Panc1 (cell line): ENCODE measurements around the gene ARAF. TPM values are rescaled to one million over a fixed set of nuclear protein-coding genes. Genes with fewer than 3 reads are reported as not detected.
A peak's percentile ranks its signal among the peaks of the same experiment; 100 is the strongest.

Experiments
- ATAC-seq: fragments of 200-7000 bp; cut with Tn5 transposase; 2 replicates; pipeline ENCODE4 v1.9.1; 2020; ENCODE audit warnings: mild to moderate bottlenecking, moderate library complexity
- BruUV-seq: library from RNA; stranded (reverse); fragments of 400-500 nt; replicated peaks from 2 replicates; lab custom pipeline; 2021; lab: Mats Ljungman, UMichigan
- CTCF ChIA-PET: fragments of 300-600 bp; sonication (Branson Sonifier 250); formaldehyde crosslinking; loops from one replicate; lab custom pipeline; 2022; ENCODE audit warnings: antibody characterized with exemption; lab: Charles Lee
- POLR2A ChIA-PET: fragments of 300-600 bp; sonication (Branson Sonifier 250); formaldehyde crosslinking; loops from one replicate; lab custom pipeline; 2022; ENCODE audit warnings: antibody characterized with exemption; lab: Charles Lee
- DNase-seq: peaks from one replicate; pipeline ENCODE4 v3.0.0-alpha.2; 2010; ENCODE audit warnings: low read depth, low spot score
- H3K27ac ChIP-seq: 2 replicates; pipeline ENCODE4 v1.5.1; 2011; ENCODE audit warnings: mild to moderate bottlenecking, low read length, inconsistent platforms
- H3K27me3 ChIP-seq: fragments of 200-500 bp; sonication (Bioruptor generic); 2 replicates; pipeline ENCODE4 v1.6.0; 2014; ENCODE audit warnings: low read length, inconsistent platforms; ENCODE audit not compliant: control insufficient read depth, insufficient read depth
- H3K36me3 ChIP-seq: fragments of 200-500 bp; sonication (Bioruptor generic); 2 replicates; pipeline ENCODE4 v1.5.1; 2014; ENCODE audit warnings: inconsistent platforms, mild to moderate bottlenecking, low read length, moderate library complexity; ENCODE audit not compliant: control insufficient read depth, insufficient read depth
- H3K4me1 ChIP-seq: 2 replicates; pipeline ENCODE4 v1.5.1; 2011; ENCODE audit warnings: inconsistent platforms, mild to moderate bottlenecking, low read length, moderate library complexity; ENCODE audit not compliant: control insufficient read depth, insufficient read depth
- H3K4me3 ChIP-seq, 2 experiments: 2 replicates each; pipeline ENCODE4 v1.5.1; 2011 to 2012; ENCODE audit warnings: low read depth in 2 of 2, low read length in 2 of 2, mild to moderate bottlenecking in 2 of 2, inconsistent platforms in 1 of 2, moderate library complexity in 1 of 2
- H3K9me3 ChIP-seq: fragments of 200-500 bp; sonication (Bioruptor generic); 2 replicates; pipeline ENCODE4 v1.5.1; 2014; ENCODE audit warnings: low read depth, mild to moderate bottlenecking, inconsistent platforms, low read length, moderate library complexity; ENCODE audit not compliant: control insufficient read depth, insufficient read depth
- POLR2AphosphoS5 ChIP-seq: IDR thresholded peaks from 2 replicates; pipeline ENCODE4 v1.6.1; 2012; ENCODE audit warnings: mild to moderate bottlenecking, low read depth, low read length, moderate library complexity
- SIN3A ChIP-seq: IDR thresholded peaks from 2 replicates; pipeline ENCODE4 v1.6.1; 2012; ENCODE audit warnings: low read depth, mild to moderate bottlenecking, low read length, moderate library complexity, borderline replicate concordance; ENCODE audit not compliant: insufficient read depth
- TCF7L2 ChIP-seq: IDR thresholded peaks from 2 replicates; pipeline ENCODE4 v1.6.1; 2011; ENCODE audit warnings: mild to moderate bottlenecking, low read depth, low read length, inconsistent platforms
- in situ Hi-C: cut with HindIII; loops from 2 replicates; pipeline ENCODE4 v1.10.0; 2016; ENCODE audit warnings: low sequenced_read_pairs, low pct_unique_long_range_greater_than_20kb
- intact Hi-C: fragments of 100-400 bp; cut with micrococcal nuclease; formaldehyde crosslinking; loops from one replicate; pipeline ENCODE4 v1.10.0; 2022; ENCODE audit not compliant: unreplicated experiment
- total RNA-seq: library from RNA; stranded (reverse); gene quantifications from one replicate; pipeline ENCODE4 v1.2.1, GENCODE V29; 2021; ENCODE audit not compliant: unreplicated experiment
- TF ChIP-seq, protein P1 (sequence below): fragments of 450-650 bp; IDR thresholded peaks from 2 replicates; pipeline ENCODE4 v1.5.1; 2017; ENCODE audit warnings: mild to moderate bottlenecking
- TF ChIP-seq, protein P2 (sequence below), 2 experiments: IDR thresholded peaks; 2 replicates each; pipeline ENCODE4 v1.6.1; 2011 to 2012; ENCODE audit warnings: low read depth in 2 of 2, control low read depth in 1 of 2, low read length in 1 of 2, mild to moderate bottlenecking in 1 of 2, moderate library complexity in 1 of 2; ENCODE audit not compliant: insufficient read depth in 1 of 2

ARAF gene
- total RNA-seq, 1 experiment from 2014 or later: 87.9 TPM

DNA sequence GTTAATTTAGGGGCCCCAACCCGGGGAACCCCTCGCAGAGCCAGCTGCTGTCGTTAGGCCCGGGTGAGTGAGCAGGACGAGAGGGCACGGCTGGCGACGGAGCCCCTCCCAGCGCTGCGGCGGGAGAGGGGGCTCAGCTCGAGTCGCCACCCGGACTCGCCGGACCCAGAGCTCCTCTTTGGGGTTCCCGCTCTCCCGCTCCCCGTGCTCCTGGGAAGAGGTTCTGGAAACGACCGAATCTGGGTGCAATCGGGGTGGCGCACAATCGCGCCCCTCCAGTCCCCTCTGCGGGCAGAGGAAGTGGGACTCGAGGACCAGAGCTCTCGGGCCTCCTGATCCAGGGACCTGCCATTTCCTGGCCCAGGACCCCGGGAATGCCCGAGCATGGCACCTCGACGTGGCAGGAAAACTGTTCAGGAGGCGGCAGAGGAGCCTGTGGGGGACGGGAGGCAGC lies 37.3 kb upstream of the ARAF start:
- Histone ChIP-seq H3K4me1 (no peaks in the 10 kb centered on the region), H3K9me3 (no peaks in the 10 kb centered on the region), H3K4me3 (peak overlapping the region; percentile 51 to 62), H3K36me3 (no peaks in the 10 kb centered on the region), H3K27ac (no peak overlapping the region; the same call in 1 of the 2 replicates), H3K27me3 (no peaks in the 10 kb centered on the region)
- in situ Hi-C loops (no loop called here), intact Hi-C loops (loop anchor here (1.0 to 10.0 kb wide), 2 partner anchors 26 to 329 kb away; partner anchors contain the start of gene UBA1)
- no TSS peak for BruUV-seq
- TF ChIP-seq SIN3A: 0 out of 2 replicates have a peak, but pooled peaks have one; percentile 0
- TF ChIP-seq, protein P1, sequence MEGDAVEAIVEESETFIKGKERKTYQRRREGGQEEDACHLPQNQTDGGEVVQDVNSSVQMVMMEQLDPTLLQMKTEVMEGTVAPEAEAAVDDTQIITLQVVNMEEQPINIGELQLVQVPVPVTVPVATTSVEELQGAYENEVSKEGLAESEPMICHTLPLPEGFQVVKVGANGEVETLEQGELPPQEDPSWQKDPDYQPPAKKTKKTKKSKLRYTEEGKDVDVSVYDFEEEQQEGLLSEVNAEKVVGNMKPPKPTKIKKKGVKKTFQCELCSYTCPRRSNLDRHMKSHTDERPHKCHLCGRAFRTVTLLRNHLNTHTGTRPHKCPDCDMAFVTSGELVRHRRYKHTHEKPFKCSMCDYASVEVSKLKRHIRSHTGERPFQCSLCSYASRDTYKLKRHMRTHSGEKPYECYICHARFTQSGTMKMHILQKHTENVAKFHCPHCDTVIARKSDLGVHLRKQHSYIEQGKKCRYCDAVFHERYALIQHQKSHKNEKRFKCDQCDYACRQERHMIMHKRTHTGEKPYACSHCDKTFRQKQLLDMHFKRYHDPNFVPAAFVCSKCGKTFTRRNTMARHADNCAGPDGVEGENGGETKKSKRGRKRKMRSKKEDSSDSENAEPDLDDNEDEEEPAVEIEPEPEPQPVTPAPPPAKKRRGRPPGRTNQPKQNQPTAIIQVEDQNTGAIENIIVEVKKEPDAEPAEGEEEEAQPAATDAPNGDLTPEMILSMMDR: no peak
- POLR2A ChIA-PET: no interaction called here
- CTCF ChIA-PET: interaction anchor here (0.6 to 1.4 kb wide), 4 partner anchors 27 to 333 kb away, joined by 3 to 12 read pairs (median 6); no protein-coding TSS in a partner anchor
- ATAC-seq (peak; percentile 34), DNase-seq (no peak)

DNA sequence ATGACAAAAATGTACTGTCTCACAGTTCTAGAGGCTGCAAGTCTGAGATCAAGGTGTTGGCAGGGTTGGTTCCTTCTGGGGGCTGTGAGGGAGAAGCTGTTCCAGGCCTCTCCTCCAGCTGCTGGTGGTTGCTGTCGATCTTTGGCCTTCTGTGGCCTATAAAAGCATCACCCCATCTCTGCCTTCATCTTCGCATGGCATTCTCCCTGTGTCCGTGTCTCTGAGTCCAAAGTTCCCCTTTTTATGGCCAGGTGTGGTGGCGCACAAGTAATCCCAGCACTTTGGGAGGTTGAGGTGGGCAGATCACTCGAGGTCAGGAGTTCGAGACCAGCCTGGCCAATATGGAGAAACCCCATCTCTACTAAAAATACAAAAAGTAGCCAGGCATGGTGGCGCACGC lies 31.5 kb upstream of the ARAF start:
- intact Hi-C loops (loop anchor here (10.0 kb wide), 1 partner anchor 335 kb away; the partner anchor contains the start of gene UBA1), in situ Hi-C loops (no loop called here)
- no peak for ATAC-seq
- H3K4me1 ChIP-seq: no peaks in the 10 kb centered on the region
- H3K27me3 ChIP-seq: no peaks in the 10 kb centered on the region
- TF ChIP-seq TCF7L2: no peak
- no peak for TF ChIP-seq POLR2AphosphoS5
- TF ChIP-seq, protein P1: no peak
- TF ChIP-seq, protein P2, sequence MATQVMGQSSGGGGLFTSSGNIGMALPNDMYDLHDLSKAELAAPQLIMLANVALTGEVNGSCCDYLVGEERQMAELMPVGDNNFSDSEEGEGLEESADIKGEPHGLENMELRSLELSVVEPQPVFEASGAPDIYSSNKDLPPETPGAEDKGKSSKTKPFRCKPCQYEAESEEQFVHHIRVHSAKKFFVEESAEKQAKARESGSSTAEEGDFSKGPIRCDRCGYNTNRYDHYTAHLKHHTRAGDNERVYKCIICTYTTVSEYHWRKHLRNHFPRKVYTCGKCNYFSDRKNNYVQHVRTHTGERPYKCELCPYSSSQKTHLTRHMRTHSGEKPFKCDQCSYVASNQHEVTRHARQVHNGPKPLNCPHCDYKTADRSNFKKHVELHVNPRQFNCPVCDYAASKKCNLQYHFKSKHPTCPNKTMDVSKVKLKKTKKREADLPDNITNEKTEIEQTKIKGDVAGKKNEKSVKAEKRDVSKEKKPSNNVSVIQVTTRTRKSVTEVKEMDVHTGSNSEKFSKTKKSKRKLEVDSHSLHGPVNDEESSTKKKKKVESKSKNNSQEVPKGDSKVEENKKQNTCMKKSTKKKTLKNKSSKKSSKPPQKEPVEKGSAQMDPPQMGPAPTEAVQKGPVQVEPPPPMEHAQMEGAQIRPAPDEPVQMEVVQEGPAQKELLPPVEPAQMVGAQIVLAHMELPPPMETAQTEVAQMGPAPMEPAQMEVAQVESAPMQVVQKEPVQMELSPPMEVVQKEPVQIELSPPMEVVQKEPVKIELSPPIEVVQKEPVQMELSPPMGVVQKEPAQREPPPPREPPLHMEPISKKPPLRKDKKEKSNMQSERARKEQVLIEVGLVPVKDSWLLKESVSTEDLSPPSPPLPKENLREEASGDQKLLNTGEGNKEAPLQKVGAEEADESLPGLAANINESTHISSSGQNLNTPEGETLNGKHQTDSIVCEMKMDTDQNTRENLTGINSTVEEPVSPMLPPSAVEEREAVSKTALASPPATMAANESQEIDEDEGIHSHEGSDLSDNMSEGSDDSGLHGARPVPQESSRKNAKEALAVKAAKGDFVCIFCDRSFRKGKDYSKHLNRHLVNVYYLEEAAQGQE (IDR thresholded peaks at IDR 0.05; ENCODE audit: insufficient read depth in 1 of 2, low read depth in 2 of 2, low read length in 1 of 2): no peak
- no peak for TF ChIP-seq SIN3A
- BruUV-seq: no TSS peak
- POLR2A ChIA-PET: no interaction called here
- H3K4me3 ChIP-seq: no peak overlapping the region
- H3K27ac ChIP-seq: no peak overlapping the region
- no peaks in the 10 kb centered on the region for H3K9me3 ChIP-seq
- no peak for DNase-seq
- CTCF ChIA-PET: no interaction called here
- H3K36me3 ChIP-seq: no peaks in the 10 kb centered on the region
